Left colon (tissue), 2 donors: ENCODE measurements around the gene THBS2. TPM values are rescaled to one million over a fixed set of nuclear protein-coding genes. Genes with fewer than 3 reads are reported as not detected.

ENCODE experiments used
- ATAC-seq: fragments of 200-7000 bp; cut with Tn5 transposase; one replicate; pipeline ENCODE4 v1.9.1; 2020; ENCODE audit warnings: mild to moderate bottlenecking, moderate library complexity
- DNase-seq, 2 donors: peaks; one replicate each; pipeline ENCODE4 v3.0.0-alpha.2; 2020
- intact Hi-C, 2 donors: fragments of 100-400 bp; cut with DNase I in 1 of 2; cut with micrococcal nuclease in 1 of 2; formaldehyde crosslinking; loops; one replicate each; pipeline versions ENCODE4 v1.11.2 to v1.14.0; 2022; cut with DNase I, micrococcal nuclease
- total RNA-seq, 2 donors: library from RNA; stranded (reverse); fragmentation: NEBNext Ultra II Directional; extraction: Animal tissue kit (Norgen Biotek cat#: 25700); gene quantifications; one replicate each; pipeline ENCODE4 v1.2.1, GENCODE V29; 2021
- donor health status: DM: no; HTN: no; CAD: no.
- donor health status: DM: yes; HTN: yes; CAD: no.

THBS2 gene
- total RNA-seq, 2 donors from 2014 or later: 5.0 to 13.6 TPM

GRCh38 chr6:169254456-169255316 lies 1.0 kb upstream of the THBS2 start:
- no peak for ATAC-seq
- intact Hi-C loops: no loop called here
- no peak for DNase-seq

- intact Hi-C loops: no loop called here
- ATAC-seq (no peak), DNase-seq (no peak)
These were observed 999 bp downstream of the THBS2 start for GRCh38 chr6:169252505-169253189.

DNA sequence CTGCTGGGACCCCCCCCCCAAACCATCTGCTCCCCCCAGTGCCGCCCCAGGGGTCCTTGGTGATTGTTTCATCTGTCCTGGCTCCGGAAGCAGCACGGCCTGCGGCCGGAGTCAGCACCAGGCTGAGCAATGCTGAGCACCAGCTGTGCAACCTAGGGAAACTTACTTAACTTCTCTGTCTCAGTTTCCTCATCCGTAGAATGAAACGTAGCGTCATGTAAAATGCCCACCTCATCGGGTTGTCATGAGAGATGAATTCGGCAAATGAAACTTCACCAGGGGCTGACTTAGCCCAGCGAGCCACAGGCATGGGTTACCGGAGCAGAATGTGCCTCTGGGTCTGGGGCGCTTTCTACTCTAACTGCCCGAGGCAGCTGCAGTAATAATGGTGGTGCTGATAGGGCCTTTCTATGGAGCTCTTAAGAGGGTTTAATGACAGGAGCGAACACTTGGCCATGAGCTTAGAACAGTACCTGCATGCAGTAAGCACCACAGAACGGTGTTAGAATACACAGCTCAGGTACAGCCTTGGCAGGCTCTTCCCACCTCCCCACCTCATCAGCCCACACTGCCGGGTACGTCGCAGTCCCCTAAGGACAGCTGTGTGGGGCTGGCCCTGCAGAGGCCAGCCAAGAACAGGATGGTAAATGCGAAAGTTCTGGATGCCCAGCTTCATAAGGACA lies 1.7 kb downstream of the THBS2 start:
- no peak for ATAC-seq
- intact Hi-C loops: no loop called here
- no peak for DNase-seq

GRCh38 chr6:169251371-169251802 lies 2.3 kb downstream of the THBS2 start:
- ATAC-seq (no peak), DNase-seq (no peak)
- intact Hi-C loops: no loop called here

DNA sequence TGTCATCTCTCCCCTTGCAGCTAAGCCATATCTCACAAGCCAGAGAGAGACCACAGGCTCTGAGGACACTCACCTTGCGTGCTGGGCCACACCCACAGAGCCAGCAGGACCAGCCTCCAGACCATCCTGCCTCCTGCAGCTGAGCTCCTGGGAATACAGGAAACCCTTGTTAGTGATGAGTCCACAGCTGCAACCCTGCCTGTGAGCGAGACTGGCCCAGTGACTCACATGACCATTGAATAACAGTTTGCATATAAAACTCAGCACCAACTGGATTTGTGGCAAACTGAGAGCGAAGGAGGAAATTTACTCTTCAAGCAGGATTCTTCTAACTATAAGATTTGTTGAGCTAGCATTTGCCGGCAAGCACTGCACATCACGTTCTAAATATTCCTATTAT lies 3.0 kb downstream of the THBS2 start:
- DNase-seq (no peak), ATAC-seq (no peak)
- intact Hi-C loops: no loop called here

- intact Hi-C loops: no loop called here
- ATAC-seq (no peak), DNase-seq (no peak)
These were observed 4.6 kb downstream of the THBS2 start for GRCh38 chr6:169249057-169249456.

- ATAC-seq: no peak
- intact Hi-C loops: no loop called here
- DNase-seq: peak in 1 of 2 donors; percentile 15
These were observed 5.1 kb downstream of the THBS2 start for GRCh38 chr6:169248521-169248971.

DNA sequence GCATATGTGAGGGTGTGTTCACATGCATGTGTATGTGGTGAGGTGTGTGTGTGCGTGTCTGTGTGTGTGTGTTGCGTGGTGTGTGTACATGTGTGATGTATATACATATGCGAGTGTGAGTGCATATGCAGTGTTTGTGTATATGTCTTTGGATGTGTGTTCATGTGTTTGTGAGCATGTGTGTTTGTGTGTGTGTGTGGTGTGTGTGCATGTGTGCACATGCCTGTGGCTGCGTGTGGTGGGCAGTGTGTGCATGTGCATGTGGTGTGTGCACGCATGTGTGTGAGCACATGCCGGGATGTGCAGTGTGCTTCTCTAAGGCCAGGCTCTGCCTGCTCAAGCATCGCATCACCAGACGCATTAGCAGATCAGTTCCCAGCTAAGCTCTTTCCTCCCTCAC lies 5.7 kb downstream of the THBS2 start:
- ATAC-seq (no peak), DNase-seq (no peak)
- intact Hi-C loops: no loop called here

- ATAC-seq (no peak), DNase-seq (no peak)
- intact Hi-C loops: no loop called here
These were observed 6.2 kb downstream of the THBS2 start for GRCh38 chr6:169247419-169247818.

- ATAC-seq (no peak), DNase-seq (no peak)
- intact Hi-C loops: no loop called here
These were observed 7.2 kb downstream of the THBS2 start for GRCh38 chr6:169246445-169246844.

GRCh38 chr6:169244684-169245383 lies 8.8 kb downstream of the THBS2 start:
- DNase-seq (peak in 1 of 2 donors; percentile 18), ATAC-seq (no peak)
- intact Hi-C loops: no loop called here

GRCh38 chr6:169243661-169244060 lies 10.0 kb downstream of the THBS2 start:
- intact Hi-C loops: no loop called here
- no peak for DNase-seq
- no peak for ATAC-seq

DNA sequence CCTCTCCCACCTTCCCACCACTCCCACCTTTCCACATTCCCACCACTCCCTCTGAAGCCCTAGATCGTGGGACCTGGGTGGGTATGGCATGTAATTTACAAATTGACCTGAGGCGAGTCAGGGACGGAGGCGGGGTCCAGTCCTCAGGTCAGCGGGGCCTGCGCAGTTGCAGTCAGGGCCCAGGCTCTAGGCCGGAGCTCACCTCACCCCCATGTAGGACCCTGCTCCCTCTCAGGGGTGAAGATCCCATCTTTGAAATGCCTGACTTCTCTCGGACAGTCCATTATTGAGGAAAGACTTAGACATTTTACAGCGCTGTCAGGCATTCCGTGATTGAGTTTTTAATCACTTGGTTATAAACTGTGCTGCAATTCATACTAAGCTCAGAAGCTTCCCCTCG lies 10.5 kb downstream of the THBS2 start:
- intact Hi-C loops: no loop called here
- DNase-seq: peak in 1 of 2 donors; percentile 6
- ATAC-seq: no peak

DNA sequence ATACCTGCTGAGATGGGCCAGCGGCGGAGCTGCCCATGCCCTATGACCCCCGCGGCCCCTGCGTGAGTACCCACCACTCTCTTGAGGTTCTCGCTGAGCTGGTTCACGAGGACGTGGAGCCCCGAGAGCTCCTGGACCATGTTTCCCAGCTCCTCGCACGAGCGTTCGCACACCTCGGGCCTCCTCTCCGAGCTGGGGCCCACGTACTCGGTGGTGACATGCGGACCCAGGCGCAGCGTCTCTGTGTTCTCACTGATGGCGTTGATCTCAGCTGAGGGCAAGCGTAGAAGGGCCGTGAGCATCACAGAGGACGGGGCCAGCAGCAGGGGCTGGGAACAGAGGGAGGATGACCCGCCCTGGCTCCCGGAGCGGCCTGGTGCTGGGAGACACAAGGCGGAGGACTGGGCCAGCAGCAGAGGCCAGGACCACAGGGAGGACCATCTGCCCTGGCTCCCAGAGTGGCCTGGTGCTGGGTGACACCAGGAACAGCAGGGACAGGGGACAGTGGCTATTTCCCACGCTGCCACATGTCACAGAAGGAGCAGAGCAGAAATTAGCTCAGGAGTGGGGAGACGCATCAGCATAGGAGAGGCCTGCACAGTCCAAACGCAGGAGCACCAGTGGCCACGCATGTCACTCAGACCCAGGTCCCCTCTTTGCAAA lies 11.8 kb downstream of the THBS2 start:
- no peak for ATAC-seq
- intact Hi-C loops: no loop called here
- DNase-seq: peak in 1 of 2 donors; percentile 5

DNA sequence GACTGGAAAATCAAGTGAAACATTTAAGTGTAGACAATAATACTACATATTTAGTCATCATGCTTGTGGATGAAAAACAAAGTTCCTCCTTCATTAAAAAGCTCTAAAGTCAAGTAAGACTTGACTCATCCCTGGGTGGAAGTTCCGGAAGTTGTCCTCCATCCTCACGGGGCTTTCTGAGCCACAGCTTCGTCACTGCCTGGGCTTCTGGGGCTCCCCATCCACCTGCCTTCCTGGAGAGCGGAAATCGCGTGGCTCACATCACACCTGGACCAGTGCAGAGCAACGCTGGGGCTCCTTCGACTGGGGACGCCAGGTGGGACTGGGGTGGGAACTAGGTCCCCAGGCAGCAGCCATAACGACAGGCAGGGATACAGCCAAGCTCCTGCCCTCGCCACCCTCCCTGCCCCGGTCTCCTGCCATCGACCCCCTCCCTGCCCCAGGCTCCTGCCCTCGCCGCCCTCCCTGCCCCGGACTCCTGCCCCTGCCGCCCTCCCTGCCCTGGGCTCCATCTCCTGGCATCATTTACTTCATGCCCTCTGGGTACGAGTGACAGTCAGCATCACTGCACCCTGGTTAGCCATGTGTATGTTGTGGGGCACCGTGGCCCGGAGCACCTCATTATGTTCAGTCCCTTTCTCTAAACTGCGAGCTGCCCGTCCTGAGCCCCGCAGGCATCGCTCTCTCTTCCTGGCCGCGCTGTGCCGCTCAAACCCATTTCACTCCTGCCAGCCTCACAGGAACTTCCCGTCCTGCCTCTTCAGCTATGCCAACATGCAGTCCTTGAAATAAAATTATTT lies 12.9 kb downstream of the THBS2 start:
- intact Hi-C loops: no loop called here
- DNase-seq: no peak
- no peak for ATAC-seq

DNA sequence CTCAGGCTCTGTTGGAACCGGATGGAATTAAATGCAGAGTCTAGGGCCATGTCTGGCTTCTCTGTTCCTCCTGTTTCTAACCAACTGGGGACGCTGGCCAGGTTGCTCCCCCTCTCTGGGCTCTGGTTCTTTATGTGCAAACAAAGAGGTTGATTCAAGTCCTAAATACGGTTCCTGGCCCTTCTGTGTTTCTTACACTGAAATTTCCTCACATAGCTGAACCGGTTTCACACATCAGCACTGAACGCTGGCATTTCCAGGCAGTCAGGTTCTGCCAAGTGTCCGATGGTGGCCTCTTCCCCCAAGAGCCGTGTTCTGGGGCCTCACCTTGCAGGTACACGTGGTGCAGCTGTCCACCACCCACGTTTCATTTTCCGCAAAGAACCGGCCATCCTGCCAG lies 13.5 kb downstream of the THBS2 start:
- intact Hi-C loops: no loop called here
- DNase-seq (no peak), ATAC-seq (no peak)

GRCh38 chr6:169239181-169239580 lies 14.5 kb downstream of the THBS2 start:
- intact Hi-C loops: no loop called here
- no peak for ATAC-seq

DNA sequence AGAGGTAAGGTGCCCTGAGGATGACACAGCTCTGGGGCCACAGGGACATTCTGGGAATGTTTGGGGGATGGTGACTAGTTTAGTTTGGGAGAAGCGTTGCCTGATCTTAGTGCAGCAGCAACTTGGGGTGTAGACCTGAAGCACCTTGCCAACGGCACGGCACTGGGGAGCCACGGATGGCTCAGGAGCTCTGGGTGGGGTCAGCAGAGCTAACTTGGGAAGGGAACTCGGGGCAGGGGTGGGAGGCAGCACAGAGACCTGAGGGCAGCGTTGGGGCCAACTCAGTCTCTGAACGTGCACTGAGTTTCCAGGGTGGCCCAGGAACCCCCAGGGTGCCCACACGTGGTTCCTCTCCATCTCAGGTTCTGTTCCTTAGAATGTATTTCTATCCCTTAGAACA lies 14.9 kb downstream of the THBS2 start:
- intact Hi-C loops: no loop called here
- no peak for DNase-seq

More at GRCh38 chr6:169239181-169239580, 14.5 kb downstream of the THBS2 start:
- DNase-seq: no peak

More for the DNA sequence above, 14.9 kb downstream of the THBS2 start:
- ATAC-seq: no peak
